T-cell (primary cell): ENCODE measurements around the gene GPD2. TPM values are rescaled to one million over a fixed set of nuclear protein-coding genes. Genes with fewer than 3 reads are reported as not detected.

Experiments used
- ATAC-seq, 4 experiments: fragments of 200-7000 bp in 3 of 4; fragments of 150-1000 bp in 1 of 4; cut with Tn5 transposase; replicated peaks in 1 of 4; 1 replicate in 3 of 4; 2 replicates in 1 of 4; pipeline ENCODE4 v1.10.0; 2021; ENCODE audit warnings: moderate library complexity in 3 of 4, mild to moderate bottlenecking in 2 of 4, moderate number of reproducible peaks in 1 of 4
- CTCF ChIA-PET, 2 donors: fragments of 300-600 bp; sonication (Branson Sonifier 250); formaldehyde crosslinking; loops; one replicate each; lab custom pipeline; 2022; ENCODE audit warnings: antibody characterized with exemption in 2 of 2; lab: Charles Lee
- POLR2A ChIA-PET, 2 donors: fragments of 300-600 bp; sonication (Branson Sonifier 250); formaldehyde crosslinking; loops; one replicate each; lab custom pipeline; 2022; ENCODE audit warnings: antibody characterized with exemption in 2 of 2; lab: Charles Lee
- DNase-seq, 35 experiments: peaks; one replicate each; pipeline versions ENCODE4 v3.0.0 to v3.0.0-alpha.2; 2013 to 2023
- H3K27ac ChIP-seq: one replicate; pipeline ENCODE4 v1.5.1; 2013; ENCODE audit warnings: low read length
- H3K27me3 ChIP-seq, 2 experiments: replicated peaks in 1 of 2; 1 replicate in 1 of 2; 2 replicates in 1 of 2; pipeline versions ENCODE4 v1.6.1 to v1.7.0; 2013; ENCODE audit warnings: low read length in 1 of 2, mixed read lengths in 1 of 2; ENCODE audit not compliant: control insufficient read depth in 2 of 2, insufficient read depth in 2 of 2; ENCODE audit errors: extremely low read depth in 1 of 2
- H3K36me3 ChIP-seq, 2 donors: 1 replicate in 1 of 2; 2 replicates in 1 of 2; pipeline versions ENCODE4 v1.6.1 to v1.7.0; 2013; ENCODE audit warnings: low read length in 1 of 2; ENCODE audit not compliant: control insufficient read depth in 2 of 2, insufficient read depth in 1 of 2; ENCODE audit errors: extremely low read depth in 1 of 2
- H3K4me1 ChIP-seq, 2 experiments: 1 replicate in 1 of 2; 2 replicates in 1 of 2; pipeline versions ENCODE4 v1.6.1 to v1.7.0; 2013; ENCODE audit warnings: low read length in 2 of 2, mixed read lengths in 1 of 2; ENCODE audit not compliant: insufficient read depth in 2 of 2, control insufficient read depth in 1 of 2; ENCODE audit errors: extremely low read depth in 1 of 2
- H3K4me3 ChIP-seq, 2 donors: 1 replicate in 1 of 2; 2 replicates in 1 of 2; pipeline versions ENCODE4 v1.5.1 to v1.7.0; 2013; ENCODE audit warnings: mild to moderate bottlenecking in 2 of 2, low read length in 1 of 2, moderate library complexity in 1 of 2; ENCODE audit not compliant: control insufficient read depth in 1 of 2; ENCODE audit errors: extremely low read depth in 1 of 2
- H3K9me3 ChIP-seq: 2 replicates; pipeline ENCODE4 v1.7.0; 2013
- H3K27ac Mint-ChIP-seq, 2 donors: one replicate each; pipeline ENCODE4 v1.8.0; 2020 to 2021; ENCODE audit warnings: mild to moderate bottlenecking in 2 of 2, mixed read lengths in 2 of 2
- H3K27me3 Mint-ChIP-seq, 2 donors: one replicate each; pipeline ENCODE4 v1.8.0; 2021 to 2022; ENCODE audit warnings: mixed read lengths in 2 of 2
- H3K36me3 Mint-ChIP-seq: one replicate; pipeline ENCODE4 v1.8.0; 2021; ENCODE audit warnings: mixed read lengths
- H3K4me1 Mint-ChIP-seq, 3 donors: one replicate each; pipeline ENCODE4 v1.8.0; 2020 to 2022; ENCODE audit warnings: mixed read lengths in 3 of 3, mild to moderate bottlenecking in 1 of 3
- H3K4me3 Mint-ChIP-seq, 3 donors: one replicate each; pipeline ENCODE4 v1.8.0; 2020 to 2022; ENCODE audit warnings: mild to moderate bottlenecking in 3 of 3, mixed read lengths in 3 of 3, moderate library complexity in 3 of 3
- H3K9me3 Mint-ChIP-seq, 3 donors: one replicate each; pipeline ENCODE4 v1.8.0; 2020 to 2022; ENCODE audit warnings: mixed read lengths in 3 of 3
- WGBS: methylation state at CpG from one replicate; pipeline ENCODE4 v1.1.5; 2013; ENCODE audit warnings: missing lambda C conversion rate; ENCODE audit not compliant: insufficient coverage; 5-methylcytosine and 5-hydroxymethylcytosine counted together
- total RNA-seq, 35 experiments: library from RNA in 6 of 35; stranded (reverse) in 6 of 35; fragments of 120-200 nt in 1 of 35; gene quantifications; one replicate each; pipeline versions ENCODE4 v1.2.1 to v1.2.4 and lab custom pipeline; 2013 to 2026

The GPD2 gene
- total RNA-seq, 5 donors from 2014 or later (not counting 1 experiment from before 2014, with no cell fraction given) = 9.2 to 12.8 (median 10.5) TPM

- H3K4me1 Mint-ChIP-seq = peaks cover 4 to 11% (median 9%) of the 10 kb centered on the region in 3 donors
- no peak overlapping the region for H3K27ac ChIP-seq
- POLR2A ChIA-PET = no interaction called here
- CTCF ChIA-PET = no interaction called here
- peaks cover 15% of the 10 kb centered on the region for H3K36me3 Mint-ChIP-seq
- peaks cover 0 to 5% of the 10 kb centered on the region in 2 donors for H3K36me3 ChIP-seq
- H3K4me1 ChIP-seq = no peaks in the 10 kb centered on the region
- H3K9me3 ChIP-seq = no peaks in the 10 kb centered on the region
- no peaks in the 10 kb centered on the region for H3K27me3 ChIP-seq
- ATAC-seq (no peak), DNase-seq (no peak)
- no peaks in the 10 kb centered on the region for H3K27me3 Mint-ChIP-seq
- no peak overlapping the region for H3K4me3 Mint-ChIP-seq
- no CpG with 5 or more reads among the region's 2 CpGs for WGBS
- H3K4me3 ChIP-seq = no peak overlapping the region
- no peaks in the 10 kb centered on the region for H3K9me3 Mint-ChIP-seq
- H3K27ac Mint-ChIP-seq = no peak overlapping the region
Measured at GRCh38 chr2:156536534-156536933, 100.4 kb downstream of the GPD2 start.

DNA sequence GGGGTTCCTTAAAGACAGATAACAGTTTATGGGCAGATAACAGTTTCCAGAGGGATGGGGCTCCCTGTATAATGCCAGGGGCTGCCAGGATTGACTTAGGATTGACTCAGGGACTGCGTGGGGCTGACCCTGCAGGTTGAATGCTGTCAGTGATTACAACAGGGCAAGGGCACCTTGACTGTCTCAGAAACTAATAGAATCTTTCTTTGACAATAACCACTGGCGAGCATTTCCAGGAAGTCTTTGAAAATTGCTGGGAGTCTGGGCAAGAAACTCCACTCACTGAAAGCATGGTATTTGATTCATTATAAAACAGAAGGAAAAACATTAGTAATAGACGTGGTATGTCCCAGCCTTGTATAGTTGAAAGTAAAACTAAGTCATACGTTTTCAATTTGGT is 101.0 kb downstream of the GPD2 start:
- Mint-ChIP-seq H3K36me3 (peaks cover 15% of the 10 kb centered on the region), H3K27me3 (no peaks in the 10 kb centered on the region), H3K4me1 (peaks cover 4 to 11% (median 10%) of the 10 kb centered on the region in 3 donors), H3K9me3 (no peaks in the 10 kb centered on the region), H3K27ac (no peak overlapping the region), H3K4me3 (no peak overlapping the region)
- Histone ChIP-seq H3K4me1 (no peaks in the 10 kb centered on the region), H3K36me3 (peaks cover 0 to 2% of the 10 kb centered on the region in 2 donors), H3K27me3 (no peaks in the 10 kb centered on the region), H3K9me3 (no peaks in the 10 kb centered on the region), H3K4me3 (no peak overlapping the region), H3K27ac (no peak overlapping the region)
- DNase-seq (no peak), ATAC-seq (no peak)
- ChIA-PET POLR2A (no interaction called here), CTCF (no interaction called here)
- WGBS = 80% methylated on average over 1 of the region's 4 CpGs

DNA sequence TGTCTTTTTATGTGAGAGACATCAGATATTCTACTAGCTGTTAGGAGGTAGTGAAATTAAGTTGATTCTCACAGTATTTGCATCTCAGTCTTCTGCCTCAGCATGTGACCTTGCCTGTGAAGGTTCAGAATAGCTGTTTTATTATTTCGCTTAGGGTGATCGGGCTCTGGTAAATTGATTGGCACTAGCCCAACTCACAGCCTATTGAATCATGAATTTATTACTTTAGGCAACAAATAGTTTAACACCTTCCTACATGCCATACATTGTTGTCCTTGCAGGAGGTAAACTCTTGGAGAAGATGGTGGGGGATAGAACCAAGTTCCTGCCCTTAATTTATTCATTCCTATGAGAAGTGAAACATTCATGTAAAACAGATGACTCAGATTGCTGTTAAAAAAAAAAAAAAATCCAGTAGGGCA is 101.9 kb downstream of the GPD2 start:
- Histone ChIP-seq H3K9me3 (no peaks in the 10 kb centered on the region), H3K27ac (no peak overlapping the region), H3K4me1 (no peaks in the 10 kb centered on the region), H3K36me3 (peaks cover 0 to 2% of the 10 kb centered on the region in 2 donors), H3K27me3 (no peaks in the 10 kb centered on the region), H3K4me3 (no peak overlapping the region)
- no peak for ATAC-seq
- WGBS = no CpG with 5 or more reads among the region's 2 CpGs
- Mint-ChIP-seq H3K27me3 (no peaks in the 10 kb centered on the region), H3K27ac (no peak overlapping the region), H3K36me3 (peaks cover 14% of the 10 kb centered on the region), H3K4me3 (no peak overlapping the region), H3K4me1 (peaks cover 4 to 11% (median 10%) of the 10 kb centered on the region in 3 donors), H3K9me3 (no peaks in the 10 kb centered on the region)
- ChIA-PET CTCF (no interaction called here), POLR2A (no interaction called here)
- no peak for DNase-seq

GRCh38 chr2:156539086-156539860 is 103.1 kb downstream of the GPD2 start:
- ChIA-PET CTCF (no interaction called here), POLR2A (interaction anchor here in 1 of 2 donors (0.6 kb wide), 1 partner anchor 1807 kb away, joined by 4 read pairs; no protein-coding TSS in a partner anchor)
- Histone ChIP-seq H3K4me3 (no peak overlapping the region), H3K27me3 (no peaks in the 10 kb centered on the region), H3K9me3 (no peaks in the 10 kb centered on the region), H3K4me1 (no peaks in the 10 kb centered on the region), H3K36me3 (peaks cover 0 to 5% of the 10 kb centered on the region in 2 donors), H3K27ac (no peak overlapping the region)
- 70% methylated on average over 2 of the region's 4 CpGs for WGBS
- peaks cover 17% of the 10 kb centered on the region for H3K36me3 Mint-ChIP-seq
- DNase-seq = no peak
- no peak overlapping the region for H3K27ac Mint-ChIP-seq
- no peaks in the 10 kb centered on the region for H3K9me3 Mint-ChIP-seq
- peaks cover 4 to 11% (median 10%) of the 10 kb centered on the region in 3 donors for H3K4me1 Mint-ChIP-seq
- H3K4me3 Mint-ChIP-seq = no peak overlapping the region
- no peaks in the 10 kb centered on the region for H3K27me3 Mint-ChIP-seq
- no peak for ATAC-seq

- Mint-ChIP-seq H3K27ac (no peak overlapping the region), H3K9me3 (no peaks in the 10 kb centered on the region), H3K4me1 (peaks cover 4 to 11% (median 10%) of the 10 kb centered on the region in 3 donors), H3K36me3 (peaks cover 17% of the 10 kb centered on the region), H3K27me3 (no peaks in the 10 kb centered on the region), H3K4me3 (no peak overlapping the region)
- DNase-seq = no peak
- Histone ChIP-seq H3K27me3 (no peaks in the 10 kb centered on the region), H3K4me3 (no peak overlapping the region), H3K9me3 (no peaks in the 10 kb centered on the region), H3K36me3 (peaks cover 0 to 3% of the 10 kb centered on the region in 2 donors), H3K27ac (no peak overlapping the region), H3K4me1 (no peaks in the 10 kb centered on the region)
- no peak for ATAC-seq
- ChIA-PET CTCF (interaction anchor here in 1 of 2 donors (1.1 kb wide), 1 partner anchor 206 kb away, joined by 7 read pairs; no protein-coding TSS in a partner anchor), POLR2A (no interaction called here)
- no CpG with 5 or more reads among the region's 1 CpG for WGBS
Measured at GRCh38 chr2:156540706-156541105, 104.5 kb downstream of the GPD2 start.

GRCh38 chr2:156541229-156541628 is 105.0 kb downstream of the GPD2 start:
- ChIA-PET POLR2A (no interaction called here), CTCF (interaction anchor here (0.6 to 1.1 kb wide), 2 partner anchors 19 to 206 kb away, joined by 3 to 7 read pairs; no protein-coding TSS in a partner anchor)
- H3K27me3 ChIP-seq = no peaks in the 10 kb centered on the region
- H3K4me3 Mint-ChIP-seq = no peak overlapping the region
- H3K4me1 Mint-ChIP-seq = peaks cover 4 to 11% (median 10%) of the 10 kb centered on the region in 3 donors
- H3K27me3 Mint-ChIP-seq = no peaks in the 10 kb centered on the region
- H3K9me3 ChIP-seq = no peaks in the 10 kb centered on the region
- peaks cover 22% of the 10 kb centered on the region for H3K36me3 Mint-ChIP-seq
- no peak overlapping the region for H3K4me3 ChIP-seq
- ATAC-seq (no peak), DNase-seq (no peak)
- H3K27ac Mint-ChIP-seq = no peak overlapping the region
- peaks cover 0 to 3% of the 10 kb centered on the region in 2 donors for H3K36me3 ChIP-seq
- H3K4me1 ChIP-seq = no peaks in the 10 kb centered on the region
- H3K27ac ChIP-seq = no peak overlapping the region
- no peaks in the 10 kb centered on the region for H3K9me3 Mint-ChIP-seq
